Raji (cell line): ENCODE results near the gene MINDY4.

Experiments
- POLR2A ChIP-seq: IDR thresholded peaks from 2 replicates; pipeline ENCODE4 v1.6.1; 2011; ENCODE audit warnings: low read depth, low read length, control low read depth; ENCODE audit not compliant: insufficient read depth

Gene MINDY4

GRCh38 chr7:30829471-30829870 is 58.3 kb downstream of the MINDY4 start:
- TF ChIP-seq POLR2A = no peak

GRCh38 chr7:30831227-30831626 is 60.0 kb downstream of the MINDY4 start:
- no peak for TF ChIP-seq POLR2A

GRCh38 chr7:30831936-30832335 is 60.7 kb downstream of the MINDY4 start:
- no peak for TF ChIP-seq POLR2A

- no peak for TF ChIP-seq POLR2A
Observed at GRCh38 chr7:30835396-30835915, 64.2 kb downstream of the MINDY4 start.

GRCh38 chr7:30836991-30837390 is 65.8 kb downstream of the MINDY4 start:
- no peak for TF ChIP-seq POLR2A

- no peak for TF ChIP-seq POLR2A
Observed at GRCh38 chr7:30837581-30837980, 66.4 kb downstream of the MINDY4 start.

GRCh38 chr7:30838008-30838407 is 66.8 kb downstream of the MINDY4 start:
- TF ChIP-seq POLR2A = no peak

- TF ChIP-seq POLR2A = no peak
Observed at GRCh38 chr7:30840141-30841024, 69.2 kb downstream of the MINDY4 start.

- no peak for TF ChIP-seq POLR2A
Observed at GRCh38 chr7:30841025-30841735, 70.0 kb downstream of the MINDY4 start.

GRCh38 chr7:30841801-30842541 is 70.8 kb downstream of the MINDY4 start:
- TF ChIP-seq POLR2A = no peak

GRCh38 chr7:30842542-30843451 is 71.6 kb downstream of the MINDY4 start:
- no peak for TF ChIP-seq POLR2A

- no peak for TF ChIP-seq POLR2A
Observed at GRCh38 chr7:30843741-30844482, 72.7 kb downstream of the MINDY4 start.

GRCh38 chr7:30844483-30844874 is 73.3 kb downstream of the MINDY4 start:
- no peak for TF ChIP-seq POLR2A

GRCh38 chr7:30844916-30845315 is 73.7 kb downstream of the MINDY4 start:
- TF ChIP-seq POLR2A = no peak
